Neural progenitor cell (in vitro differentiated cells): Measurements from ENCODE around the gene TRAF1. TPM values are rescaled to one million over a fixed set of nuclear protein-coding genes. Genes with fewer than 3 reads are reported as not detected.

ENCODE experiments used
- DNase-seq: peaks from one replicate; pipeline ENCODE4 v3.0.0-alpha.2; 2016; ENCODE audit warnings: low spot score
- H2AFZ ChIP-seq: fragments of 200-600 bp; sonication (generic); replicated peaks from 2 replicates; pipeline ENCODE4 v1.6.1; 2016; ENCODE audit warnings: antibody characterized with exemption
- H3F3A ChIP-seq: fragments of 200-600 bp; sonication (generic); 2 replicates; pipeline ENCODE4 v1.6.1; 2016; ENCODE audit warnings: antibody characterized with exemption, low read depth
- H3K27ac ChIP-seq: fragments of 200-600 bp; sonication (generic); 2 replicates; pipeline ENCODE4 v1.5.1; 2016; ENCODE audit warnings: mild to moderate bottlenecking
- H3K27me3 ChIP-seq: fragments of 200-600 bp; sonication (generic); 2 replicates; pipeline ENCODE4 v1.6.1; 2016; ENCODE audit warnings: mild to moderate bottlenecking, moderate library complexity
- H3K36me3 ChIP-seq: fragments of 200-600 bp; sonication (generic); 2 replicates; pipeline ENCODE4 v1.5.1; 2016
- H3K4me1 ChIP-seq: fragments of 200-600 bp; sonication (generic); 2 replicates; pipeline ENCODE4 v1.6.1; 2016; ENCODE audit warnings: mixed run types
- H3K4me2 ChIP-seq: fragments of 200-600 bp; sonication (generic); 2 replicates; pipeline ENCODE4 v1.6.1; 2016
- H3K4me3 ChIP-seq: fragments of 200-600 bp; sonication (generic); 2 replicates; pipeline ENCODE4 v1.5.1; 2016
- H3K79me2 ChIP-seq: fragments of 200-600 bp; sonication (generic); 2 replicates; pipeline ENCODE4 v1.6.1; 2016; ENCODE audit warnings: low read depth
- H3K9ac ChIP-seq: fragments of 200-600 bp; sonication (generic); 2 replicates; pipeline ENCODE4 v1.6.1; 2016
- H3K9me3 ChIP-seq: fragments of 200-600 bp; sonication (generic); 2 replicates; pipeline ENCODE4 v1.5.1; 2016; ENCODE audit warnings: low read depth
- H4K20me1 ChIP-seq: fragments of 200-600 bp; sonication (generic); 2 replicates; pipeline ENCODE4 v1.6.1; 2016; ENCODE audit warnings: low read depth
- H3K27ac Mint-ChIP-seq: 3 replicates; pipeline ENCODE4 v1.8.0; 2021; ENCODE audit warnings: mixed read lengths
- H3K27me3 Mint-ChIP-seq: 2 replicates; pipeline ENCODE4 v1.8.0; 2022; ENCODE audit warnings: low read depth, mild to moderate bottlenecking, inconsistent platforms, moderate library complexity, mixed read lengths; ENCODE audit not compliant: insufficient read depth
- H3K36me3 Mint-ChIP-seq: 3 replicates; pipeline ENCODE4 v1.8.0; 2021; ENCODE audit warnings: mixed read lengths
- H3K4me1 Mint-ChIP-seq: 3 replicates; pipeline ENCODE4 v1.8.0; 2021; ENCODE audit warnings: mixed read lengths
- H3K4me3 Mint-ChIP-seq: 3 replicates; pipeline ENCODE4 v1.8.0; 2021; ENCODE audit warnings: mild to moderate bottlenecking, moderate library complexity, mixed read lengths
- H3K9me3 Mint-ChIP-seq: 3 replicates; pipeline ENCODE4 v1.8.0; 2020; ENCODE audit warnings: mixed read lengths
- EZH2 ChIP-seq: fragments of 200-600 bp; sonication (generic); IDR thresholded peaks from 2 replicates; pipeline ENCODE4 v1.6.1; 2017; ENCODE audit warnings: antibody characterized with exemption, mild to moderate bottlenecking, moderate library complexity
- EZH2phosphoT487 ChIP-seq: fragments of 200-600 bp; sonication (generic); IDR thresholded peaks from 2 replicates; pipeline ENCODE4 v1.6.1; 2017; ENCODE audit warnings: antibody characterized with exemption
- total RNA-seq: library from RNA; depleted of rRNA; stranded (reverse); fragments of >200 nt; gene quantifications from 2 replicates; pipeline ENCODE4 v1.2.3, GENCODE V29; 2015; ENCODE audit warnings: low replicate concordance
- TF ChIP-seq, protein P1 (sequence below): fragments of 200-600 bp; sonication (generic); IDR thresholded peaks from 2 replicates; pipeline ENCODE4 v1.5.1; 2017; ENCODE audit warnings: antibody characterized with exemption, mild to moderate bottlenecking

Gene TRAF1
- total RNA-seq, 1 donor from 2014 or later = 3.2 TPM

DNA sequence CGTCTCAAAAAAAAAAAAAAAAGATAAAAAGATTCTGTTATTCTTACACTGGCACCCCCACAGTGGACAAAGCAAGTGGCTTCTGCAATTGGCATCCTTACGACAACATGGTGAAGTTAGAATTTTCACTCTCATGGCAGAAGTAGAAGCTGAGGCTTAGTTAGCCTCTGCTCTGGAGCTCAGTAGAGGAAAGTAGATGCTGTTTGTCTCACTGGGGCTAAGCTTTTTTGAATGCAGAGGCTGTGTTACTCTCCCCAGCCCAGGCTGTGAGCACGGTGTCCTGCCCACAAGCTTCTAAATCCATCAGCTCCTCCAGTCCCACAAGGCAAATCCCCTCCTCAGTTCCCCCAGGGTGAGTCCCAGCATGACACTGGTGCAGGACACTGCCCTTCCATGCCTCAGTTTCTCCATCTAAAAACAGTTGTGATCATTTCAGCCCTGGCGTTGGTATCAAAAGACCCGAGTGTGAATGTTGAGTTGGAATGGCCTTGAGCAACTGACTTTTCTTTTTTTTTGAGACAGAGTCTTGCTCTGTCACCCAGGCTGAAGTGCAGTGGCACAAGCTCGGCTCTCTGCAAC lies 27.0 kb downstream of the TRAF1 start:
- Histone ChIP-seq H3K36me3 (no peaks in the 10 kb centered on the region), H4K20me1 (no peaks in the 10 kb centered on the region), H3K4me3 (no peak overlapping the region), H3K9me3 (no peaks in the 10 kb centered on the region), H2AFZ (no peak overlapping the region), H3K4me2 (no peak overlapping the region), H3K27me3 (peaks cover 10% of the 10 kb centered on the region), H3K9ac (no peak overlapping the region), H3K79me2 (no peaks in the 10 kb centered on the region), H3K4me1 (no peaks in the 10 kb centered on the region), H3K27ac (no peak overlapping the region), H3F3A (no peaks in the 10 kb centered on the region)
- TF ChIP-seq, protein P1, sequence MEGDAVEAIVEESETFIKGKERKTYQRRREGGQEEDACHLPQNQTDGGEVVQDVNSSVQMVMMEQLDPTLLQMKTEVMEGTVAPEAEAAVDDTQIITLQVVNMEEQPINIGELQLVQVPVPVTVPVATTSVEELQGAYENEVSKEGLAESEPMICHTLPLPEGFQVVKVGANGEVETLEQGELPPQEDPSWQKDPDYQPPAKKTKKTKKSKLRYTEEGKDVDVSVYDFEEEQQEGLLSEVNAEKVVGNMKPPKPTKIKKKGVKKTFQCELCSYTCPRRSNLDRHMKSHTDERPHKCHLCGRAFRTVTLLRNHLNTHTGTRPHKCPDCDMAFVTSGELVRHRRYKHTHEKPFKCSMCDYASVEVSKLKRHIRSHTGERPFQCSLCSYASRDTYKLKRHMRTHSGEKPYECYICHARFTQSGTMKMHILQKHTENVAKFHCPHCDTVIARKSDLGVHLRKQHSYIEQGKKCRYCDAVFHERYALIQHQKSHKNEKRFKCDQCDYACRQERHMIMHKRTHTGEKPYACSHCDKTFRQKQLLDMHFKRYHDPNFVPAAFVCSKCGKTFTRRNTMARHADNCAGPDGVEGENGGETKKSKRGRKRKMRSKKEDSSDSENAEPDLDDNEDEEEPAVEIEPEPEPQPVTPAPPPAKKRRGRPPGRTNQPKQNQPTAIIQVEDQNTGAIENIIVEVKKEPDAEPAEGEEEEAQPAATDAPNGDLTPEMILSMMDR = no peak
- TF ChIP-seq EZH2 = no peak
- TF ChIP-seq EZH2phosphoT487 = no peak
- no peak for DNase-seq
- H3K27ac Mint-ChIP-seq = no peak overlapping the region
- H3K9me3 Mint-ChIP-seq = no peaks in the 10 kb centered on the region
- H3K4me3 Mint-ChIP-seq = no peak overlapping the region
- no peaks in the 10 kb centered on the region for H3K36me3 Mint-ChIP-seq
- H3K4me1 Mint-ChIP-seq = peaks cover 7% of the 10 kb centered on the region
- H3K27me3 Mint-ChIP-seq = peaks cover 5% of the 10 kb centered on the region

DNA sequence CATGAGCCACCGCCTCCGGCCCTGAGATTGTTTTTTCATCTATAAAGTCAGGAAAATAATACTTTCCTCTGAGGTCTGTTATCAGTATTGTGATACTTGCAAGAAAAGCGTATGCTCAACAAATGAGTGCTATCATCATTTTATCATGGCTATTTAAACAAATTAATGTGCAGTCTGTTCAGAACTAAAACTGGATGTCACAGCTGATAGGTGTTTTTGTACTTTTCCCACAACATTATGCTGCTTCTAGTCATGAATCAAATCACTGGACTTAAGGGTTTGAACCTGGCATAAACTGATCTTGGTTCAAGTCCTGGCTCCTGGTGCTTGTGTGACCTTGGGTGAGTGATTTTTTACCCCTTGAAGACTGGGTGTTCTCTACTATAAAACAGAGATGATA lies 28.2 kb downstream of the TRAF1 start:
- Histone ChIP-seq H3K9me3 (no peaks in the 10 kb centered on the region), H3K4me3 (no peak overlapping the region), H4K20me1 (no peaks in the 10 kb centered on the region), H2AFZ (no peak overlapping the region), H3K4me1 (no peaks in the 10 kb centered on the region), H3K27ac (no peak overlapping the region), H3K36me3 (no peaks in the 10 kb centered on the region), H3K4me2 (no peak overlapping the region), H3K79me2 (no peaks in the 10 kb centered on the region), H3K9ac (no peak overlapping the region), H3F3A (no peaks in the 10 kb centered on the region), H3K27me3 (peaks cover 19% of the 10 kb centered on the region)
- peaks cover 2% of the 10 kb centered on the region for H3K27me3 Mint-ChIP-seq
- no peak for TF ChIP-seq EZH2
- no peak overlapping the region for H3K27ac Mint-ChIP-seq
- no peaks in the 10 kb centered on the region for H3K36me3 Mint-ChIP-seq
- peaks cover 9% of the 10 kb centered on the region for H3K4me1 Mint-ChIP-seq
- DNase-seq = no peak
- H3K4me3 Mint-ChIP-seq = no peak overlapping the region
- H3K9me3 Mint-ChIP-seq = no peaks in the 10 kb centered on the region

DNA sequence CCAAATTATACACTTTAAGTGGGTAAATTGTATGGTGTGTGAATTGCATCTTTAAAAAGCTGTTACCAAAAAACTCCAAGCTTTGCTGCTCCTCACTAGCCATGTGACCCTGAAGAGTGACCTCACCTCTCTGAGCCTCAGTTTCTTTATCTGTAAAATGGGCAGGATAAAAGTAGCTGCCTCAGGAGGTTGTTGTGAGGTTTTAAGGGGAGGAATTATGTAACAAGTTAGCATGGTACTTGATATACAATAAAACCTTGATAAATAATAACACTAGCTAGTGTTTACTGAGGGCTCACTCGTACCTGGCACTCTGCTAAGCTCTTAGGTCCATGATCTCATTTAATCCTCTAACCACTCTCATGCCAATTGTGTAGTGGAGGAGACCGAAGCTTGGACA lies 30.6 kb downstream of the TRAF1 start:
- Histone ChIP-seq H3K27ac (no peak overlapping the region), H3K4me3 (no peak overlapping the region), H3K4me1 (no peaks in the 10 kb centered on the region), H3K4me2 (no peak overlapping the region), H4K20me1 (no peaks in the 10 kb centered on the region), H3K79me2 (no peaks in the 10 kb centered on the region), H3F3A (no peaks in the 10 kb centered on the region), H3K9ac (no peak overlapping the region), H3K9me3 (no peaks in the 10 kb centered on the region), H2AFZ (no peak overlapping the region), H3K36me3 (no peaks in the 10 kb centered on the region), H3K27me3 (peaks cover 19% of the 10 kb centered on the region)
- peaks cover 7% of the 10 kb centered on the region for H3K4me1 Mint-ChIP-seq
- H3K9me3 Mint-ChIP-seq = no peaks in the 10 kb centered on the region
- DNase-seq = no peak
- H3K4me3 Mint-ChIP-seq = no peak overlapping the region
- peaks cover 2% of the 10 kb centered on the region for H3K27me3 Mint-ChIP-seq
- H3K27ac Mint-ChIP-seq = no peak overlapping the region
- TF ChIP-seq EZH2 (no peak), EZH2phosphoT487 (no peak)
- TF ChIP-seq, protein P1 = no peak
- H3K36me3 Mint-ChIP-seq = no peaks in the 10 kb centered on the region

DNA sequence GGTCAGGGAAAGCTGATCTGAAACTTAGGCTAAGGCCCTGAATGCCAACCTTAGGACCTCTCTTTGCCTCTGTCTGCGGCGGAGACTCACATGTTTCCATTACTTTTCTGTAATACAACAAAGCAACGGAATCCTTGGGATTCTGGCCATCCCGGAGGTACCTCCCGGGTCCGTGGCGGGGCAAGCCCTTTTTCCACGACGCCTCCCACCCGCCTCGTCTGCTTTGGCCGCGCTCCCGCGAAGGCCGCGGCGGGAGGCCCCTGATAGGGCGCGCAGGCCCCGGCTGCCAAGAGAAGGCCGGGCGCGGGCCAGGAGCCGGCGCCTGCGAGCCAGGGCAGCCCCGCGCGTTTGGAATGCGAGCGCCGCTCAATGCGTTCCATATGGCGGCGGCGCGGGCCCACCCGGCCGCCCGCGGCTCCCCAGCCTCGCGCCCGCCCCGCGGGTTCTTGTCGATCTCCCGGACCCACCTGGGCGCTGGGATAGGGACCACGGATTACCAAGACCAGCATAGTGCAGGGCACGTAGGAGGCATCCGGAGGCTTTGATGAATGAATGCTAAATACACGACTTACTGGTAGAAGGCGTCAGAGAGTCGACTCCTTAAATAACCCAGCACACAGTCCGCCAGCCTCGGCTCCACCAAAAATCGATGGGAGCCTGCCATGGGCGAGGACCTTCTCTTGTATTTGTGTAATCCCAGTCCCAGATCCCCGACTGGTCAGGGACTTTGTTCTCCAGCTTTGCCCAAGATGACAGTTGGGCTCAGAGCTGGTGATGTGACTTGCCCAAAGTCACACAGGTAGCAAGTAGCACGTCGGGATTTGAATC lies 32.1 kb downstream of the TRAF1 start:
- H3K79me2 ChIP-seq = no peaks in the 10 kb centered on the region
- peak overlapping the region; percentile 56 for H3K4me2 ChIP-seq
- H3F3A ChIP-seq = no peaks in the 10 kb centered on the region
- peak; percentile 63 for DNase-seq
- Mint-ChIP-seq H3K4me1 (peaks cover 11% of the 10 kb centered on the region), H3K9me3 (no peaks in the 10 kb centered on the region), H3K27me3 (peaks cover 2% of the 10 kb centered on the region), H3K27ac (no peak overlapping the region), H3K36me3 (no peaks in the 10 kb centered on the region), H3K4me3 (no peak overlapping the region)
- H4K20me1 ChIP-seq = no peaks in the 10 kb centered on the region
- H3K27me3 ChIP-seq = peaks cover 19% of the 10 kb centered on the region
- H3K27ac ChIP-seq = no peak overlapping the region
- no peaks in the 10 kb centered on the region for H3K36me3 ChIP-seq
- no peaks in the 10 kb centered on the region for H3K9me3 ChIP-seq
- no peak overlapping the region for H3K9ac ChIP-seq
- TF ChIP-seq, protein P1 = no peak
- peak overlapping the region; percentile 81 for H2AFZ ChIP-seq
- peak overlapping the region; percentile 24 for H3K4me3 ChIP-seq
- no peaks in the 10 kb centered on the region for H3K4me1 ChIP-seq
